Naive thymus-derived CD4-positive, alpha-beta T cell (primary cell): ENCODE data around the gene CIC. TPM values are rescaled to one million over a fixed set of nuclear protein-coding genes. Genes with fewer than 3 reads are reported as not detected.
A peak's percentile ranks its signal among the peaks of the same experiment; 100 is the strongest.

Experiments used
- ATAC-seq: fragments of 150-1000 bp; cut with Tn5 transposase; 2 replicates; pipeline ENCODE4 v1.10.0; 2021; ENCODE audit warnings: mild to moderate bottlenecking, moderate library complexity
- CTCF ChIA-PET: fragments of 350-600 bp; sonication (Branson Sonifier 250); formaldehyde crosslinking; loops from one replicate; lab custom pipeline; 2021; ENCODE audit warnings: antibody characterized with exemption; lab: Charles Lee
- POLR2A ChIA-PET: fragments of 350-600 bp; sonication (Branson Sonifier 250); formaldehyde crosslinking; loops from one replicate; lab custom pipeline; 2021; ENCODE audit warnings: antibody characterized with exemption, inconsistent platforms; lab: Charles Lee
- DNase-seq, 9 donors: peaks; one replicate each; pipeline versions ENCODE4 v3.0.0 to v3.0.0-alpha.2; 2020 to 2022; ENCODE audit warnings: mixed read lengths in 1 of 9
- H3K27ac ChIP-seq: one replicate; pipeline ENCODE4 v1.7.0; 2013; ENCODE audit warnings: mild to moderate bottlenecking, low read depth, low read length, moderate library complexity
- H3K27me3 ChIP-seq, 2 donors: one replicate each; pipeline ENCODE4 v1.7.0; 2013; ENCODE audit warnings: low read length in 2 of 2, mild to moderate bottlenecking in 2 of 2, moderate library complexity in 2 of 2; ENCODE audit not compliant: control insufficient read depth in 2 of 2, insufficient read depth in 2 of 2
- H3K36me3 ChIP-seq, 3 experiments: 1 replicate in 2 of 3; 2 replicates in 1 of 3; pipeline ENCODE4 v1.7.0; 2013; ENCODE audit warnings: low read length in 3 of 3, mild to moderate bottlenecking in 3 of 3, moderate library complexity in 1 of 3; ENCODE audit not compliant: insufficient read depth in 3 of 3, control insufficient read depth in 2 of 3
- H3K4me1 ChIP-seq, 2 donors: one replicate each; pipeline ENCODE4 v1.7.0; 2013; ENCODE audit warnings: low read length in 2 of 2, mild to moderate bottlenecking in 2 of 2, moderate library complexity in 1 of 2; ENCODE audit not compliant: control insufficient read depth in 2 of 2, insufficient read depth in 2 of 2
- H3K4me3 ChIP-seq: 2 replicates; pipeline ENCODE4 v1.7.0; 2013; ENCODE audit warnings: mild to moderate bottlenecking, low read length
- H3K9me3 ChIP-seq, 3 experiments: 1 replicate in 2 of 3; 2 replicates in 1 of 3; pipeline ENCODE4 v1.7.0; 2013; ENCODE audit warnings: low read length in 3 of 3; ENCODE audit not compliant: control insufficient read depth in 2 of 3
- H3K27ac Mint-ChIP-seq, 9 donors: one replicate each; pipeline ENCODE4 v1.8.0; 2020 to 2022; ENCODE audit warnings: mixed read lengths in 9 of 9, mild to moderate bottlenecking in 8 of 9, moderate library complexity in 5 of 9, inconsistent platforms in 2 of 9
- H3K27me3 Mint-ChIP-seq, 5 donors: one replicate each; pipeline ENCODE4 v1.8.0; 2021 to 2022; ENCODE audit warnings: mixed read lengths in 5 of 5, mild to moderate bottlenecking in 1 of 5
- H3K36me3 Mint-ChIP-seq, 5 donors: one replicate each; pipeline ENCODE4 v1.8.0; 2020 to 2022; ENCODE audit warnings: mixed read lengths in 5 of 5, mild to moderate bottlenecking in 3 of 5, inconsistent platforms in 1 of 5
- H3K4me1 Mint-ChIP-seq, 7 donors: one replicate each; pipeline ENCODE4 v1.8.0; 2020 to 2022; ENCODE audit warnings: mixed read lengths in 7 of 7, mild to moderate bottlenecking in 3 of 7, inconsistent platforms in 1 of 7
- H3K4me3 Mint-ChIP-seq, 10 donors: one replicate each; pipeline ENCODE4 v1.8.0; 2020 to 2022; ENCODE audit warnings: mild to moderate bottlenecking in 10 of 10, mixed read lengths in 10 of 10, moderate library complexity in 6 of 10, inconsistent platforms in 2 of 10
- H3K9me3 Mint-ChIP-seq, 11 donors: one replicate each; pipeline ENCODE4 v1.8.0; 2020 to 2022; ENCODE audit warnings: mixed read lengths in 11 of 11, mild to moderate bottlenecking in 4 of 11, inconsistent platforms in 1 of 11, moderate library complexity in 1 of 11
- intact Hi-C, 2 donors: fragments of 100-400 bp; cut with micrococcal nuclease; formaldehyde crosslinking; loops; one replicate each; pipeline ENCODE4 v1.15.1; 2023
- polyA plus RNA-seq, 2 donors: library from polyadenylated mRNA; unstranded; fragments of 300-500 nt; fragmentation: Illumina TruSeq; gene quantifications; one replicate each; pipeline ENCODE4 v1.2.3, GENCODE V29; 2021
- total RNA-seq, 6 experiments: library from RNA in 5 of 6; stranded (reverse) in 5 of 6; gene quantifications; 1 replicate in 5 of 6; 2 replicates in 1 of 6; pipeline ENCODE4 v1.2.3 and lab custom pipeline; 2021 to 2026

Gene CIC
- total and polyA plus RNA-seq, 7 experiments from 2014 or later, result 1.5 to 134 (median 93.6) TPM

- intact Hi-C loops, result loop anchor here (1.0 to 2.0 kb wide), 7 partner anchors 9 to 72 kb away; partner anchors contain the start of genes PAFAH1B3 (in 2 of the 2), PRR19 (in 2 of the 2), MEGF8 (in 1 of the 2) and ZNF526 (in 1 of the 2)
- H3K9me3 Mint-ChIP-seq, result peaks cover 0 to 2% (median 0%) of the 10 kb centered on the region in 11 donors
Observed at GRCh38 chr19:42253245-42254088, 15.6 kb upstream of the CIC start.

GRCh38 chr19:42254089-42254849 is 14.8 kb upstream of the CIC start:
- H3K4me1 Mint-ChIP-seq, result peaks cover 20 to 41% (median 34%) of the 10 kb centered on the region in 7 donors
- peaks cover 0 to 4% (median 0%) of the 10 kb centered on the region in 5 donors for H3K36me3 Mint-ChIP-seq
- Histone ChIP-seq H3K36me3 (peaks cover 0 to 22% (median 0%) of the 10 kb centered on the region in 3 experiments), H3K4me1 (peaks cover 20 to 29% of the 10 kb centered on the region in 2 donors), H3K27me3 (no peaks in the 10 kb centered on the region), H3K27ac (peak overlapping the region; percentile 99), H3K9me3 (no peaks in the 10 kb centered on the region), H3K4me3 (peak overlapping the region; percentile 96)
- DNase-seq, result peak; percentile 65 to 86 (median 83)
- ChIA-PET CTCF (no interaction called here), POLR2A (no interaction called here)
- H3K27me3 Mint-ChIP-seq, result peaks cover 0 to 10% (median 0%) of the 10 kb centered on the region in 5 donors
- intact Hi-C loops, result loop anchor here (1.0 to 2.0 kb wide), 5 partner anchors 10 to 55 kb away; partner anchors contain the start of genes PAFAH1B3 (in 2 of the 2), PRR19 (in 2 of the 2) and ZNF526 (in 1 of the 2)
- peak; percentile 59 for ATAC-seq
- peak overlapping the region in 8 of 9 donors; percentile 43 to 83 (median 76) for H3K27ac Mint-ChIP-seq
- peak overlapping the region; percentile 42 to 99 (median 76) for H3K4me3 Mint-ChIP-seq
- peaks cover 0 to 2% (median 0%) of the 10 kb centered on the region in 11 donors for H3K9me3 Mint-ChIP-seq

More at GRCh38 chr19:42253245-42254088, 15.6 kb upstream of the CIC start:
- Histone ChIP-seq H3K4me1 (peaks cover 20 to 29% of the 10 kb centered on the region in 2 donors), H3K9me3 (no peaks in the 10 kb centered on the region), H3K27me3 (no peaks in the 10 kb centered on the region), H3K4me3 (peak overlapping the region; percentile 96), H3K27ac (peak overlapping the region; percentile 99), H3K36me3 (peaks cover 0 to 30% (median 0%) of the 10 kb centered on the region in 3 experiments)
- DNase-seq, result peak in 8 of 9 donors; percentile 57 to 78 (median 69)
- Mint-ChIP-seq H3K4me1 (peaks cover 20 to 41% (median 34%) of the 10 kb centered on the region in 7 donors), H3K27ac (peak overlapping the region; percentile 85 to 98 (median 92)), H3K36me3 (peaks cover 0 to 4% (median 0%) of the 10 kb centered on the region in 5 donors), H3K27me3 (peaks cover 0 to 10% (median 0%) of the 10 kb centered on the region in 5 donors), H3K4me3 (peak overlapping the region; percentile 89 to 99 (median 94))
- ChIA-PET POLR2A (no interaction called here), CTCF (interaction anchor here (1.9 kb wide), 1 partner anchor 10 kb away, joined by 8 read pairs; no protein-coding TSS in a partner anchor)
- peak; percentile 33 for ATAC-seq

GRCh38 chr19:42254850-42255765 is 13.9 kb upstream of the CIC start, which contains the start of gene ERF:
ERF (minus strand) TSS chr19:42255128; CDS start chr19:42254999, 129 bp downstream.
- peaks cover 0 to 4% (median 0%) of the 10 kb centered on the region in 5 donors for H3K36me3 Mint-ChIP-seq
- Histone ChIP-seq H3K4me3 (peak within 1 kb of the TSS; percentile 96), H3K27me3 (no peaks in the 10 kb centered on the region), H3K27ac (peak within 1 kb of the TSS; percentile 99), H3K4me1 (peaks cover 20 to 29% of the 10 kb centered on the region in 2 donors), H3K36me3 (peaks cover 0 to 14% (median 0%) of the 10 kb centered on the region in 3 experiments), H3K9me3 (no peaks in the 10 kb centered on the region)
- POLR2A ChIA-PET, result interaction anchor here (0.8 to 1.9 kb wide), 6 partner anchors 9 to 45 kb away, joined by 3 to 9 read pairs (median 6); partner anchors contain the start of gene GSK3A
- peaks cover 0 to 10% (median 0%) of the 10 kb centered on the region in 5 donors for H3K27me3 Mint-ChIP-seq
- H3K4me3 Mint-ChIP-seq, result peak within 1 kb of the TSS; percentile 42 to 99 (median 77)
- peak within 1 kb of the TSS in 8 of 9 donors; percentile 43 to 92 (median 82) for H3K27ac Mint-ChIP-seq
- intact Hi-C loops, result loop anchor here (1.0 to 2.0 kb wide), 8 partner anchors 11 to 147 kb away; partner anchors contain the start of genes PAFAH1B3 (in 2 of the 2), PRR19 (in 2 of the 2) and ZNF526 (in 1 of the 2)
- CTCF ChIA-PET, result no interaction called here
- DNase-seq (peak; percentile 90 to 98 (median 94)), ATAC-seq (peak; percentile 90)
- peaks cover 20 to 37% (median 30%) of the 10 kb centered on the region in 7 donors for H3K4me1 Mint-ChIP-seq
- H3K9me3 Mint-ChIP-seq, result peaks cover 0 to 2% (median 0%) of the 10 kb centered on the region in 11 donors

GRCh38 chr19:42255766-42256745 is 13.0 kb upstream of the CIC start:
- ChIA-PET CTCF (interaction anchor here (0.6 to 0.7 kb wide), 2 partner anchors 16 to 619 kb away, joined by 3 to 4 read pairs; no protein-coding TSS in a partner anchor), POLR2A (interaction anchor here (0.8 to 1.9 kb wide), 7 partner anchors 10 to 124 kb away, joined by 3 to 9 read pairs (median 6); partner anchors contain the start of genes GSK3A and POU2F2)
- intact Hi-C loops, result loop anchor here (1.0 to 2.0 kb wide), 6 partner anchors 12 to 148 kb away; partner anchors contain the start of genes PAFAH1B3 (in 2 of the 2) and PRR19 (in 2 of the 2)
- Histone ChIP-seq H3K9me3 (no peaks in the 10 kb centered on the region), H3K27me3 (no peaks in the 10 kb centered on the region), H3K27ac (peak overlapping the region; percentile 99), H3K36me3 (peaks cover 0 to 10% (median 0%) of the 10 kb centered on the region in 3 experiments), H3K4me3 (peak overlapping the region; percentile 61), H3K4me1 (peaks cover 20 to 22% of the 10 kb centered on the region in 2 donors)
- Mint-ChIP-seq H3K36me3 (peaks cover 0 to 4% (median 0%) of the 10 kb centered on the region in 5 donors), H3K4me1 (peaks cover 20 to 28% (median 25%) of the 10 kb centered on the region in 7 donors), H3K27me3 (peaks cover 0 to 10% (median 0%) of the 10 kb centered on the region in 5 donors), H3K27ac (peak overlapping the region; percentile 42 to 92 (median 79)), H3K4me3 (peak overlapping the region; percentile 42 to 99 (median 77)), H3K9me3 (peaks cover 0 to 2% (median 0%) of the 10 kb centered on the region in 11 donors)
- DNase-seq, result no peak
- no peak for ATAC-seq
